ENCODE data around the gene ALG14. TPM values are rescaled to one million over a fixed set of nuclear protein-coding genes. Genes with fewer than 3 reads are reported as not detected.

The ALG14 gene
- total RNA-seq, 4 donors from 2014 or later = 1.5 to 4.6 (median 3.2) TPM

DNA sequence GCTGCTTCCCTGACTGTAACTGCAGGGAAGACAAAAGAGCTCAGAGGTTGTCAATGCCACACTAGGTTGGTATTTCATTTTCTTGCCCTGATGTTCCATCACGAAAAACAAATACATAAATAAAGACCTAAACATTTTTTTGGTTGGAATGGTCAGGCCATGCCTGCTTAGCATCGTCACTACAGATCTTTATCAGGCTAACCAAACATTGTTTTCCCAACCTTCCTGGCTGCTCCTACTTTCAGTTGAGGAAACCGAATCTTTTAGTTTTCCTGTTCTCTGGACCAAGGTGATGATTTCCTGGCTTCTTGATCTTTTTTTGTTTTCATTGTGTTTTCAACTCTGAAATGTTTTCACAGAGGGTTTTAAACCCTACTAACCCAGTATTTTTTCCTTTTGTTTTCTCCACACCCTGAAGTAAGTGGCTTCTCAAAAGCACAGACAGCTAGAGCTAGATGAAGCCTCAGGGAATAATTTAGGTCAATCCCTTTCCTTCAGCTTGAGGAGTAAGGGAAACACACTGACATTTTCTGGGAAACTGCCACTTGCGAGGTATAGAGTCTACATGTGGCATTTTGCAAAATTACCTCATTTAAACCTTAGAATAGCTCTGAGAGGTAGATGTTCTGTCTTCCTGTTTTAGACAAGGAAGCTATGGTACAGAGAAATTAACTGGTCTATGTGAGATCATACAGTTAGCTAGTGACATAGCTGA, 78.7 kb downstream of the ALG14 start:
- peaks cover 0 to 31% of the 10 kb centered on the region in 2 donors for H3K4me1 ChIP-seq
- H3K27ac ChIP-seq = peak overlapping the region; percentile 21 to 66 (median 27)
- H3K4me3 ChIP-seq (replicated peaks in 1 of 3) = no peak overlapping the region
- whole genome bisulfite sequencing, 2 donors = 72 to 78% methylated on average over 4 of the region's 4 CpGs
- no peaks in the 10 kb centered on the region for H3K27me3 ChIP-seq
- intact Hi-C loops (cut with DNase I) = no loop called here
- H3K36me3 ChIP-seq = no peaks in the 10 kb centered on the region
- no peaks in the 10 kb centered on the region for H3K9me3 ChIP-seq
- TF ChIP-seq, protein P1, sequence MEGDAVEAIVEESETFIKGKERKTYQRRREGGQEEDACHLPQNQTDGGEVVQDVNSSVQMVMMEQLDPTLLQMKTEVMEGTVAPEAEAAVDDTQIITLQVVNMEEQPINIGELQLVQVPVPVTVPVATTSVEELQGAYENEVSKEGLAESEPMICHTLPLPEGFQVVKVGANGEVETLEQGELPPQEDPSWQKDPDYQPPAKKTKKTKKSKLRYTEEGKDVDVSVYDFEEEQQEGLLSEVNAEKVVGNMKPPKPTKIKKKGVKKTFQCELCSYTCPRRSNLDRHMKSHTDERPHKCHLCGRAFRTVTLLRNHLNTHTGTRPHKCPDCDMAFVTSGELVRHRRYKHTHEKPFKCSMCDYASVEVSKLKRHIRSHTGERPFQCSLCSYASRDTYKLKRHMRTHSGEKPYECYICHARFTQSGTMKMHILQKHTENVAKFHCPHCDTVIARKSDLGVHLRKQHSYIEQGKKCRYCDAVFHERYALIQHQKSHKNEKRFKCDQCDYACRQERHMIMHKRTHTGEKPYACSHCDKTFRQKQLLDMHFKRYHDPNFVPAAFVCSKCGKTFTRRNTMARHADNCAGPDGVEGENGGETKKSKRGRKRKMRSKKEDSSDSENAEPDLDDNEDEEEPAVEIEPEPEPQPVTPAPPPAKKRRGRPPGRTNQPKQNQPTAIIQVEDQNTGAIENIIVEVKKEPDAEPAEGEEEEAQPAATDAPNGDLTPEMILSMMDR (IDR thresholded peaks at IDR 0.05) = no peak
- no peak for TF ChIP-seq POLR2A (IDR thresholded peaks at IDR 0.05)
- no peak for DNase-seq

DNA sequence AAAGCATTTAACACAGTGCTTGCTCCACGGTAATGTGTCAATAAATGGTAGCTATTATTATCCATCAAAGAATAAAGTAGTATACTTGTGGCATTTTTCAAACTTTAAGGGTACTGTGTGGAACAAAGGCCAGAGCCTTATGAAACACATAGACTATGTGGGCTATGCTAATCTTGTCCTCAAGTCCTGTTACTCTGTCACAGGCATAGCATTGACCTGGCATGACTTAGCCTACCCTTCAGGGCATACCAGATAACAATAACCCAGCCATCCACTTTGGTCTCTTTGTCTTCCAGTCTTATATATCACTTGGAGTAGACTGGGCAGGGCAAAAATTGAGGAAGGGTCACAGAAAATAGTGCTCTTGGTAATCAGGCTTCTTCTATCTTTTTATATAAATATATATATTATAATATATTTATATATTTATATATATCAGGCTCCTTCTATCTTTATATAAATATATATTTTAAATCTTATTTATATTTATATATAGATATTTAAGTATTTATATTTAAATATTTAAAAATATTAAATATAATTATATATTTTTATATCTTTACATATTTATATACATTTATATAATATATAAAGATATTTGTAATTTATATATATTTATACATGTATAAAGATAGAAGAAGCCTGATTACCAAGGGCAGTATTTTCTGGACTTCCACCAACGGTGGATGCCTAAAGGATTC, 79.7 kb downstream of the ALG14 start:
- intact Hi-C loops (cut with DNase I) = no loop called here
- no peaks in the 10 kb centered on the region for H3K36me3 ChIP-seq
- TF ChIP-seq, protein P1 (IDR thresholded peaks at IDR 0.05) = no peak
- TF ChIP-seq POLR2A (IDR thresholded peaks at IDR 0.05) = no peak
- H3K4me3 ChIP-seq (replicated peaks in 1 of 3) = no peak overlapping the region
- H3K27me3 ChIP-seq = no peaks in the 10 kb centered on the region
- 72 to 80% methylated on average over 2 of the region's 2 CpGs for WGBS, 2 donors
- peaks cover 0 to 31% of the 10 kb centered on the region in 2 donors for H3K4me1 ChIP-seq
- no peaks in the 10 kb centered on the region for H3K9me3 ChIP-seq
- DNase-seq = no peak
- H3K27ac ChIP-seq = no peak overlapping the region

DNA sequence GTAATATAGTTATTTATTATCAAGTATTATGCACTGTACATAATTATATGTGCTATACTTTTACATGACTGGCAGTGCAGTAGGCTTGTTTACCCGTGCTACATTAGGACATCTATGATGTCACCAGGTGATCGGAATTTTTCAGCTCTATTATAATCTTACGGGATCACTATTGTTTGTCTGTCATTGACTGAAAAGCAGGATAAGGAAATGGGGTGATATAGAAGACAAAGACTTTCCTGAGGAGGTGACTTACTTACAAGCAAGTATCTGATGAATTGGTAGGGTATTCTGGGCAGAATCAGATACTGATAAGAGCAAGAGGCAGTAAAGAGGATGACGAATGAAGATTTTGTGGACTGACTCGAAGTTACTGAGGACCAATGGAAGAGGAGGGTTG, 80.6 kb downstream of the ALG14 start:
- Histone ChIP-seq H3K27ac (no peak overlapping the region), H3K4me3 (replicated peaks in 1 of 3) (no peak overlapping the region), H3K36me3 (no peaks in the 10 kb centered on the region), H3K27me3 (no peaks in the 10 kb centered on the region), H3K4me1 (peaks cover 0 to 31% of the 10 kb centered on the region in 2 donors), H3K9me3 (no peaks in the 10 kb centered on the region)
- WGBS, 2 donors = 76 to 88% methylated on average over 5 of the region's 5 CpGs
- intact Hi-C loops (cut with DNase I) = no loop called here
- TF ChIP-seq, protein P1 (IDR thresholded peaks at IDR 0.05) = no peak
- no peak for TF ChIP-seq POLR2A (IDR thresholded peaks at IDR 0.05)
- no peak for DNase-seq

DNA sequence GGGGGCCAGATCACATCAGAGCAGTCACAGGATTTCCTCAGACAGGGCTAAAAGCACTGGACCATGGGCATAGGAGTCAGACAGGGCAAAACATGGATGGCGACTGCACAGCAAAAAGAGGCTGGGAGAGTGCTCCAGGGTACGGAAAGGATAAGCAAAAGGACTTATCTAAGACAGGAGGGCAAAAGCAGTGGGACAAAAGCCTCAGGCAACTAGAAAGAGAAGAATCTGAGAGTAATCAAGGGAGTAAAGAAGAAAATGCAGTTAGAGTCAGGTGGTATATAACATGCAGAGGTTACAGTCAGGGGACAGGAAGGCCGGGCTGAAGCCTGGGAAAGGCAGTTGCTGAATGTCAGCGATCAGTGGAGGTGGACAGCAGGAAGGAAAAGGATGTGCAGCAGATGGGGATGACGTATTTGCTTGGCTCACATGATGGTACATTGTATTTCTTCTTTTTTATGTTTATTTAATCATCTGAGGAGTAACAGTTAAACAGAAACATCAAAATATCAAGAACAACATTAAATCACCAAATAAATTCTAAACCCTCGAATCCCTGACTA, 82.8 kb downstream of the ALG14 start:
- Histone ChIP-seq H3K27ac (peak overlapping the region; percentile 3 to 73 (median 44)), H3K9me3 (no peaks in the 10 kb centered on the region), H3K27me3 (no peaks in the 10 kb centered on the region), H3K4me1 (peaks cover 0 to 23% of the 10 kb centered on the region in 2 donors), H3K4me3 (replicated peaks in 1 of 3) (no peak overlapping the region), H3K36me3 (no peaks in the 10 kb centered on the region)
- peak in 1 of 2 donors; percentile 24 for DNase-seq
- intact Hi-C loops (cut with DNase I) = no loop called here
- TF ChIP-seq, protein P1 (IDR thresholded peaks at IDR 0.05) = no peak
- TF ChIP-seq POLR2A (IDR thresholded peaks at IDR 0.05) = no peak
- 86 to 87% methylated on average over 6 of the region's 6 CpGs for WGBS, 2 donors

DNA sequence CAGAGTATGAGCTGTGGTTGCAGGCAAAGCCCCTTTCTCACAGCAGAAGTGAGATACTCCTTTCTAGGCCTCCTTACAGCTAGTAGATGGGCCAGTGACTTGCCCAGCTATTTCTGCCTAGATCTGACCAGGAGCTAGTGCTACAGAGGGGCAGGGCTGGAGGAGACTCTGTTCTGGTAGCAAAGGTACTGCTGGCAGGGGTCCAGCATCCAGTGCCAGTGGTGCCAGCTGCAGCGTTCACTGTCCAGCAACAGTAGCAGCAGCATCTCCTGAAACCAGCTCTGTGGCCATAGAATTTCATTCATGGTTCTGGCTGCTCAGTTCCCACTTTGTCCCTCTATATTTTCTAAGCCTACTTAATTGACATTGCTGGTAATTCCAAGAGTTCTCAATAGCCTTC, 83.4 kb downstream of the ALG14 start:
- intact Hi-C loops (cut with DNase I) = no loop called here
- WGBS, 2 donors = 10 to 40% methylated on average over 1 of the region's 1 CpG
- H3K4me3 ChIP-seq (replicated peaks in 1 of 3) = no peak overlapping the region
- no peak for TF ChIP-seq POLR2A (IDR thresholded peaks at IDR 0.05)
- TF ChIP-seq, protein P1 (IDR thresholded peaks at IDR 0.05) = no peak
- H3K9me3 ChIP-seq = no peaks in the 10 kb centered on the region
- DNase-seq = peak; percentile 63 to 72
- no peaks in the 10 kb centered on the region for H3K36me3 ChIP-seq
- H3K27ac ChIP-seq = peak overlapping the region; percentile 3 to 73 (median 44)
- H3K27me3 ChIP-seq = no peaks in the 10 kb centered on the region
- H3K4me1 ChIP-seq = peaks cover 0 to 18% of the 10 kb centered on the region in 2 donors

Data from thyroid gland (tissue), 4 donors.